Testis (tissue), 3 donors: Measurements from ENCODE around the gene ETFB. TPM values are rescaled to one million over a fixed set of nuclear protein-coding genes. Genes with fewer than 3 reads are reported as not detected.
A peak's percentile ranks its signal among the peaks of the same experiment; 100 is the strongest.

Source experiments
- DNase-seq: peaks from one replicate; pipeline ENCODE4 v3.0.0-alpha.2; 2019
- H3K27ac ChIP-seq, 2 donors: fragments of 200-600 bp; sonication (generic); one replicate each; pipeline ENCODE4 v1.5.1; 2019
- H3K27me3 ChIP-seq: fragments of 200-600 bp; sonication (generic); one replicate; pipeline ENCODE4 v1.5.1; 2019
- H3K36me3 ChIP-seq: fragments of 200-600 bp; sonication (generic); one replicate; pipeline ENCODE4 v1.5.1; 2017; ENCODE audit warnings: low read depth; ENCODE audit errors: missing control alignments
- H3K4me1 ChIP-seq: fragments of 200-600 bp; sonication (generic); one replicate; pipeline ENCODE4 v1.5.1; 2019
- H3K4me3 ChIP-seq, 2 donors: fragments of 200-600 bp; sonication (generic); one replicate each; pipeline ENCODE4 v1.5.1; 2017 to 2019
- H3K9me3 ChIP-seq: fragments of 200-600 bp; sonication (generic); one replicate; pipeline ENCODE4 v1.5.1; 2017
- POLR2A ChIP-seq: fragments of 450-650 bp; IDR thresholded peaks from one replicate; pipeline ENCODE4 v1.6.1; 2017; ENCODE audit warnings: antibody characterized with exemption, mild to moderate bottlenecking, moderate library complexity
- WGBS, 2 donors: methylation state at CpG; one replicate each; pipeline ENCODE4 v1.1.5; 2018; 5-methylcytosine and 5-hydroxymethylcytosine counted together
- intact Hi-C: fragments of 100-400 bp; cut with DNase I; formaldehyde crosslinking; loops from one replicate; pipeline ENCODE4 v1.15.1; 2023; ENCODE audit warnings: low total_unique reads
- polyA plus RNA-seq: library from polyadenylated mRNA; stranded (reverse); fragments of 350-450 nt; fragmentation: Illumina TruSeq; extraction: RNeasy Lipid Tissue Mini Kit (QIAGEN cat#74804); gene quantifications from one replicate; pipeline ENCODE4 v1.2.3, GENCODE V29; 2014; ENCODE audit warnings: low read depth, low replicate concordance; ENCODE audit not compliant: insufficient read depth
- total RNA-seq, 2 donors: library from RNA; depleted of rRNA; stranded (reverse); fragments of >200 nt; gene quantifications; one replicate each; pipeline ENCODE4 v1.2.3, GENCODE V29; 2016
- TF ChIP-seq, protein P1 (sequence below), 3 experiments: fragments of 450-650 bp in 2 of 3; fragments of 200-600 bp in 1 of 3; sonication (generic) in 1 of 3; IDR thresholded peaks; one replicate each; pipeline ENCODE4 v1.5.1; 2016 to 2019; ENCODE audit warnings: antibody characterized with exemption in 3 of 3, mild to moderate bottlenecking in 2 of 3, moderate library complexity in 1 of 3

ETFB gene
- total and polyA plus RNA-seq, 3 donors from 2014 or later, result 109 to 146 (median 110) TPM

- peaks cover 4% of the 10 kb centered on the region for H3K4me1 ChIP-seq
- H3K27ac ChIP-seq, result peak overlapping the region in 1 of 2 donors; percentile 30
- H3K27me3 ChIP-seq, result no peaks in the 10 kb centered on the region
- no peaks in the 10 kb centered on the region for H3K36me3 ChIP-seq
- peak; percentile 54 for DNase-seq
- TF ChIP-seq, protein P1, sequence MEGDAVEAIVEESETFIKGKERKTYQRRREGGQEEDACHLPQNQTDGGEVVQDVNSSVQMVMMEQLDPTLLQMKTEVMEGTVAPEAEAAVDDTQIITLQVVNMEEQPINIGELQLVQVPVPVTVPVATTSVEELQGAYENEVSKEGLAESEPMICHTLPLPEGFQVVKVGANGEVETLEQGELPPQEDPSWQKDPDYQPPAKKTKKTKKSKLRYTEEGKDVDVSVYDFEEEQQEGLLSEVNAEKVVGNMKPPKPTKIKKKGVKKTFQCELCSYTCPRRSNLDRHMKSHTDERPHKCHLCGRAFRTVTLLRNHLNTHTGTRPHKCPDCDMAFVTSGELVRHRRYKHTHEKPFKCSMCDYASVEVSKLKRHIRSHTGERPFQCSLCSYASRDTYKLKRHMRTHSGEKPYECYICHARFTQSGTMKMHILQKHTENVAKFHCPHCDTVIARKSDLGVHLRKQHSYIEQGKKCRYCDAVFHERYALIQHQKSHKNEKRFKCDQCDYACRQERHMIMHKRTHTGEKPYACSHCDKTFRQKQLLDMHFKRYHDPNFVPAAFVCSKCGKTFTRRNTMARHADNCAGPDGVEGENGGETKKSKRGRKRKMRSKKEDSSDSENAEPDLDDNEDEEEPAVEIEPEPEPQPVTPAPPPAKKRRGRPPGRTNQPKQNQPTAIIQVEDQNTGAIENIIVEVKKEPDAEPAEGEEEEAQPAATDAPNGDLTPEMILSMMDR (IDR thresholded peaks at IDR 0.05), result no peak
- TF ChIP-seq POLR2A, result no peak
- WGBS, 2 donors, result 70 to 76% methylated on average over 4 of the region's 4 CpGs
- H3K9me3 ChIP-seq, result no peaks in the 10 kb centered on the region
- intact Hi-C loops, result no loop called here
- H3K4me3 ChIP-seq, result no peak overlapping the region
Measured at GRCh38 chr19:51359294-51359693, 6.9 kb downstream of the ETFB start.

GRCh38 chr19:51357952-51358351 is 8.2 kb downstream of the ETFB start:
- Histone ChIP-seq H3K27ac (no peak overlapping the region), H3K36me3 (no peaks in the 10 kb centered on the region), H3K4me3 (no peak overlapping the region), H3K4me1 (peaks cover 4% of the 10 kb centered on the region), H3K9me3 (no peaks in the 10 kb centered on the region), H3K27me3 (no peaks in the 10 kb centered on the region)
- no peak for TF ChIP-seq POLR2A
- TF ChIP-seq, protein P1 (IDR thresholded peaks at IDR 0.05), result no peak
- WGBS, 2 donors, result 88 to 91% methylated on average over 7 of the region's 7 CpGs
- intact Hi-C loops, result no loop called here
- DNase-seq, result no peak

DNA sequence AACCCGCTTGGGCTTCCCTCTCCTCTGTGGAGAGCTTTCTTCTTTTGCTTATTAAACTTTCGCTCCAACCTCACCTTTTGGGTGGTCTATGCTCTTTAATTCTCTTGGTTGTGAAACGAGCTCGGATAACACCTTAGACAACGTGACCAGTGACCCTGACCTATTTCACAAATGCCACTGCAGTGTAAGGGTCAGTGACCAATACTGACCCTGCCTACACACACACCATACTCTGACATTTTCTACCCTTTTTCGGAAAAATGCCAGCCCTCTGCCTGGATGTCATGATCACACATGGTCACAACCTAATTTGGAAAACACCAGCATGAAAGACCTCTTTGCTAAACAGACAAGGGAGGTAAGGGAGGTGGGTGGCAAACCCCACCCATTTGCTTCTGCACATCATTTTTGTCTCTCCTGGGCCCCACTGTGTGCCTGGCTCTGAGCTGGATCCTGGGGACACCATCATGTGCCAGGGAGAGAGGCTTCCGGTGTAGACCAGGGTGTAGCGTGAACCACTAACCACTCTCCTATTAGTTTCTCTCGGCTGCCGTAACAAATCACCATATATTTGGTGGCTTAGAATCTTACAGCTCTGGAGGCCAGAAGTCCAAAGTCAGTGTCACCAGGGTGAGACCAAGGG is 9.9 kb downstream of the ETFB start:
- Histone ChIP-seq H3K36me3 (no peaks in the 10 kb centered on the region), H3K9me3 (no peaks in the 10 kb centered on the region), H3K4me1 (peaks cover 4% of the 10 kb centered on the region), H3K27ac (no peak overlapping the region), H3K27me3 (no peaks in the 10 kb centered on the region), H3K4me3 (no peak overlapping the region)
- TF ChIP-seq POLR2A, result no peak
- TF ChIP-seq, protein P1 (IDR thresholded peaks at IDR 0.05), result no peak
- 92 to 94% methylated on average over 10 of the region's 10 CpGs for WGBS, 2 donors
- intact Hi-C loops, result no loop called here
- no peak for DNase-seq

GRCh38 chr19:51354742-51355148 is 11.4 kb downstream of the ETFB start:
- peak; percentile 87 for DNase-seq
- H3K4me1 ChIP-seq, result peaks cover 4% of the 10 kb centered on the region
- no peaks in the 10 kb centered on the region for H3K36me3 ChIP-seq
- 39 to 48% methylated on average over 8 of the region's 8 CpGs for WGBS, 2 donors
- H3K27me3 ChIP-seq, result no peaks in the 10 kb centered on the region
- no peak for TF ChIP-seq POLR2A
- TF ChIP-seq, protein P1 (IDR thresholded peaks at IDR 0.05), result no peak
- peak overlapping the region; percentile 81 to 88 for H3K27ac ChIP-seq
- H3K4me3 ChIP-seq, result no peak overlapping the region
- intact Hi-C loops, result no loop called here
- no peaks in the 10 kb centered on the region for H3K9me3 ChIP-seq
